COLO829 (cell line): ENCODE results near the gene PTPN22.
A peak's percentile ranks its signal among the peaks of the same experiment; 100 is the strongest.
"Not testable (repeated sequence)": the region's sequence is repeated elsewhere in the genome, so short reads cannot be mapped to it uniquely, and the experiment has no call there.

Source experiments
- DNase-seq: peaks from one replicate; pipeline ENCODE4 v3.0.0; 2012; ENCODE audit warnings: low spot score

Gene PTPN22

DNA sequence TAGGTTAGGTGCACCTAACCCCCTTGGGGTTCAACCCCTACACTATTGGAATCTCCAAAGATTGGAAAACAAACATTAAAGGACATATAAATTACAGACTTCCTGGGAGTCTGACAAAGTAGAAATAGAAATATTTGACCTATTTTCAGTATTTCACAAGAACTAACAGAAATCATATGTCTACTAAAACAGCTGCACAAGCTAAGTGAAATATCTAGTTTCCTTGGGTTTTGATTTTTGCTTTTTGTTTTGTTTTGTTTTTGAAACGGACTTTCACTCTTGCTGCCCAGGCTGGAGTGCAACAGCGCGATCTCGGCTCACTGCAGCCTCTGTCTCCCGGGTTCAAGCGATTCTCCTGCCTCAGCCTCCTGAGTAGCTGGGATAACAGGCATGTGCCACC lies 18.8 kb downstream of the PTPN22 start:
- DNase-seq, result not testable (repeated sequence)

DNA sequence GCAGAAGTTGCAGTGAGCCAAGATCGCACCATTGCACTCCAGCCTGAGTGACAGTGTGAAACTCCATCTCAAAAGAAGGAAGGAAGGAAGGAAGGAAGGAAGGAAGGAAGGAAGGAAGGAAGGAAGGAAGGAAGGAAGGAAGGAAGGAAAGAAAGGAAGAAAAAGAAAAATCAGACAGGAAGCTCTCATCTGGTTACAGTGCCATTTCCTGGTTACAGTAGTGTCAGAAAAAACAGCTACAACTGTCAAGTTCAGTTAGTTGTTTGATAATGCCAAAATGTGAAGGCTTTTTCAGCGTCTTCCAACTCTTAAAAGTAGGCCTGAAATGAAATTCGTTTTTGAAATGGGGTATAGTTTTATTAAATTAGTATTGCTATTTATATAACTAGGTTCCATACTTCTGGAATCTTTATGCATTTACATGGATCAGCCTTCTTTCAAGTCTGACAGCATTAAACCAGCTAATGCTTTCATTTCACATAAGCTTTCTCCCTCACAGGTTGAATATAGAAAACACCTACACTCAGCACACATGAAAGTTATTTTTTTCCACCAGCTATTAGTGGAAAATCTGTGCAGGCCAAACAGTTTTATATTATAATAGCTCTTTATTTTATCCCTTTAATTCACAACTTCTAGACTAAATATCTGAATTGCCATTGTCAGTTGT lies 21.2 kb downstream of the PTPN22 start:
- no peak for DNase-seq

DNA sequence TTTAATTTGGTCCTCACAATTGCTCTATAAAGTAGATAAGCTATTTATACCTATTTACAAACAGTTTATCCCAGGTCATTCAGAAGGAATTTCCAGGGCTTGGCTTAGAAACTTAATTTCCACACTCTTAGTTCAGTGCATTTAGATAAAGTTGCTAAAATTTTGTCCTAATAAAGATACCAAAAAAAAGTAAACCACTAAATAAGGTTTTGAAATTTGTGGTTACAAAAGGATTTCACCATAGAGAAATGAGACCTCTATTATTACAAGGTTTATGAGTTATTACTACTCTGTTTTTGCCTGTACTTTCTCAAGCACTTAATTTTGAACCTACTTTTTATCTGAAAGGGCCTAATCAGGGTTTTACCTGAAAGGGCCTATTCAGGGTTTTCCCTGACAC lies 22.4 kb downstream of the PTPN22 start:
- DNase-seq, result no peak

DNA sequence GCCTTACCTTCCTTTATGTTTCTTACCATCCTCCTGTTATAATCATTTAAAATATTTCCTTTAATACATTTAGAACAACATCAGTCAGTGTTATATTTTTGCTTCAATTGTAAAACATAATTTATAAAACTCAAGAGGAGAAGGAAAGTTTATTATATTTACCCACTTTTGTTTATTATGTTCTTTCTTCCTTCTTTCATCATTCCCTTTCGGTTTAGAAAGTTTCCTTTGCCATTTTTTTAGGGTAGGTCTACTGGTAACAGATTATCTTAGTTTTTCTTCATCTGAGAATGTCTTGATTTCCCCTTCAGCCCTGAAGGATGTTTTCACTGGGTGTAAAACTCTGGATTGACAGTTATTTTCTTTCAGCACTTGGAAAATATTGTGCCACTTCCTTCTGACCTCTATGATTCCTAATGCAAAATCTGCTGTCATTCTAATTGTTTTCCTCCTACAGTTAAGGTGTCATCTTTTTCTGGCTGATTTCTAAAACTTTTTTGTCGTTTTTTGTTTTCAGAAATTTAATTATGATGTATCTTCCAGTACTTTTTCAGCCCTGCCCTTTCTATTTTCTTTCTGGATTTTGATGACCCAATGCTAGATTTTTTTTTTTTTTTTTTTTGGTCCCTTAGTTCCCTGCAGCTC lies 25.0 kb downstream of the PTPN22 start:
- DNase-seq, result no peak

DNA sequence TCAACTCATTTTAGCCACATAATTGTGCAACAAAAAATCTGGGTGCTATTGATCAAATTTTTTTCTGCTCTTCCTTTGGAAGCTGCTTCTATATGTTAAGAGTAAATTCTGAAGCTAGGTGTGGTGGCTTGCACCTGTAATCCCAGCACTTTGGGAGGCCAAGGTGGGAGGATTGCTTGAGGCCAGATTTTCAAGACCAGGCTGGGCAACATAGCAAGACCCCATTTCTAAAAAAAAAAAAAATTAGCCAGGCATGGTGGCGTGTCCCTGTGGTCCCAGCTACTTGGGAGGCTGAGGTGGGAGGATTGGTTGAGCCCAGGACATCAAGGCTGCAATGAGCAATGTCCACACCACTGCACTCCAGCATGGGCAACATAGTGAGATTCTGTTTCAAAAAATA lies 35.0 kb downstream of the PTPN22 start:
- DNase-seq, result no peak

DNA sequence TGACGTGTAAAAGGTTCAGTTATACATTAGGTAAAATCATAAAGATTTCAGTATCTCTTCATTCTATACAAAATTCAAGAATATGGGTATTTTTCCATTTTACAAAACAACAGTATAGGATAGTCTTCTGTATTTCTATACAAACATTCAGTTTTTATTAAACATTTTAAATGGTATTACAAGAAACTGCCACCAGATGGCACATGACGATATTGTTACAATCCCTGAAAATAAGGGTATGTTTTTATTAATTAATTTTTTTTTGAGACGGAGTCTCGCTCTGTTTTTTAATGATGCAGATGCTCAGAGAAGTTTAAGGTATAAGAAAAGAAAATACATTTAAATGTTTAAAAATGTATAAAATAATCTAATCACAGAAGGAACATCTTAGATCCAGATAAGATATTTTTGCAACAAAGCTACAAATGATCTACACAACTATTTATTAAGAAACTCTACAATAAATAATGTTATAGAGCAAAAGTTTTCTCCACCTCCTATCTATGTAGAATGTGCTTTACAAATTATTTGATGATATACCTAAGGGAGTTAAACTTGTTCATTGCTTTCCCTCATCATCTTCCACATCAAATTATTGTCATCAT lies 35.7 kb downstream of the PTPN22 start:
- DNase-seq, result peak; percentile 29

DNA sequence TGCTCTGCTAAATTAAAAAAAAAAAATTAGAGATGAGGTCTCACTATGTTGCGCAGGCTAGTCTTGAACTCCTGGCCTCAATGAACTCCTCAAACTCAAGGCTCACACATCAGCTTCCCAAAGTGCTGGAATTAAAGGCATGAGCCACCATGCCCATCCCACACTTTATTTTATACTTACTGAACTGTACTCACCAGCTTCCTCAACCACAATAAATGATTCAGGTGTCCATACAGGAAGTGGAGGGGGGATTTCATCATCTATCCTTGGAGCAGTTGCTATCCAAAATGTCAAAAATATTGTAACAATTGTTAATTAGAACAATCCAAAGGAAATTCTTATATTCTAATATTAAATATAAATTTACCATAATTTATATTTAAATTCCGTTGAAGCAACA lies 36.8 kb downstream of the PTPN22 start:
- DNase-seq, result no peak

DNA sequence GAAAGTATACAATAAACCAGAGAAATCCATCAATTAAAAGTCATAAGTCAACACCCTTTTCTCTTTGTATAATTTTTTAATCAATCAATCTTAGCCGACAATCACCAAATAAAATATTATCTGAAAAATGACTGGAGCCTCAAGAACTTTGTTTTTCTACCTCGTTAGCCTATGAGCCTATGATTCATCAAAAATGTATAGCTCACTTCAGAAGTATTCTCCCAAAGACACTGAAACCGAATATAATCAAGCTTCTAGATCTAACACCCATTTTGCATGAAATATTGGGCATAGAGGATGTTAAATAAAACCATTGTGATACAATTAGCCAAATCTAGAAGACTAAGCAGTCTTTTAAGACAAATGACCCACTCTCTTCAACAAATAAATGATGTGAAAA lies 41.5 kb downstream of the PTPN22 start:
- no peak for DNase-seq

DNA sequence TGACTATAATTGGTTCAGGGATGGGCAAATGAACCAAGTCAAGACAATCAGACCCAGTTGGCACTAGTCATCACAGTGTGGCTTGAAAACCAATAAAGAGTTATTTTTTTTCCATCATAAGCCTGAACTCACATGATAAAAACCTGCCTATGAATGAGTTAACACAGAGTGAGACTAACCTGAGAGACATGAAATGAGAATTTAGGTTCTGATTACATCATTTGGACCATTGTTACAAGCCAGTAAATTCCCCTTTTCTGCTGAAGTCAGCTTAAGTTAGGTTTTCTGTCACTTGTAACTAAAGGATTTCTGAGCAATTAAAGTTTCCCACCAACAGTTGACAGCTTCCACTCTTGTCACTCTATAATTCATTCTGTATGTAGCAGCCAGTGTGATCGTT lies 49.6 kb downstream of the PTPN22 start:
- no peak for DNase-seq

DNA sequence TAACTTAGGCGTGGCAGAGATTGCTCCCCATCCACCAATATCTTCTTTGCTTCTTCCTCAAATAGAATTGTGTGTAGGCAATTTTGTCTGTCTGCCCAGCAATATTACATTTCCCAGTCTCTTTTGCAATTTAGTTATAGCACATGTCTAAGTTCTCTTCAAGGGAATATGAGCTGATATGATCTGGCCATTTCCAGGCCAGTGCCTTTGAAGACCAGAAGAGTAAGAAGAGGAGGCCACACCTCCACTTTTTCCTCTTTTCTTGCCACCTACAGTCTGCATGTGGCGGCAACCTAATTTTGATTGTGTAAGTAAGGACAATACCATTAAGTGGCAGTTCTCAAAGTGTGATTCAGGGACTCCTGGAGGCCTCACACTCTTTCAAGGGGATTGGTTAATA lies 52.9 kb downstream of the PTPN22 start:
- no peak for DNase-seq

DNA sequence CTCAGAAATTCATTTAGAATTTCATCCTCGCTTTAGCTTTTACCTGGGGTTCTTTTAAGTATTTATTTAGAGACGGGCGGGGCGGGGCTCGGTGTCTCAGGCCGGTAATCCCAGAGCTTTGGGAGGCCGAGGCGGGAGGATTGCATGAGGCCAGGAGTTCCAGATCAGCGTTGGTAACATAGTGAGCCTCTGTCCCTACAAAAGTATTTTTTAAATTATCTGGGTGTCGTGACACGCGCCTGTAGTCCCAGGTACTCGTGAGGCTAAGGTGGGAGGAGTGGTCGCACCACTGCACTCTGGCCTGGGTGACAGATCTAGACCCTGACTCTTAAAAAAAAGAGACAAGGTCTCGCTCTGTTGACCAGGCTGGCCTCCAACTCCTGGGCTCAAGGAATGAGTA lies 58.3 kb downstream of the PTPN22 start:
- no peak for DNase-seq

DNA sequence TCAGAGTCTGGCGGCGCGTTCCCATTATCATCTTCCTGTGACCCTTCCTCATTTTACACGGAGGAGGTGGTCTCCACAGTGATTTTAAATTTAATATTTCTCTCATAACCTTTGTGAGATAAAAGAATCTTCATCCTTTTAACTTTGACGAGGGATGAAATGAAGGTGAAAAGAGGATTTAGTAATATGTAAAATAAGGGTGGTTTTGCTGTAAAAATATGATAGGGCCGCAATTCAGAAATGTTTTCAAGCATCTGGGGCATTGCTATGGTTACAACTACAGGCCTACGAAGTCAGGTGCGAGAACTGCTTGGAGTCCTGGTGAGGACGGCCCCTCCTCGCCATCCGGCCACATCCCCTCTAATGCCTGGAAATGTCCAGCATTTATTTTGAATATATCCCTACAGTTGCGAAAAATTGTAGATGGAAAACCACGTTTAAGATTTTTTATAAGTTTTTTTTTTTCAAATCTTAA lies 58.8 kb downstream of the PTPN22 start:
- DNase-seq, result no peak

DNA sequence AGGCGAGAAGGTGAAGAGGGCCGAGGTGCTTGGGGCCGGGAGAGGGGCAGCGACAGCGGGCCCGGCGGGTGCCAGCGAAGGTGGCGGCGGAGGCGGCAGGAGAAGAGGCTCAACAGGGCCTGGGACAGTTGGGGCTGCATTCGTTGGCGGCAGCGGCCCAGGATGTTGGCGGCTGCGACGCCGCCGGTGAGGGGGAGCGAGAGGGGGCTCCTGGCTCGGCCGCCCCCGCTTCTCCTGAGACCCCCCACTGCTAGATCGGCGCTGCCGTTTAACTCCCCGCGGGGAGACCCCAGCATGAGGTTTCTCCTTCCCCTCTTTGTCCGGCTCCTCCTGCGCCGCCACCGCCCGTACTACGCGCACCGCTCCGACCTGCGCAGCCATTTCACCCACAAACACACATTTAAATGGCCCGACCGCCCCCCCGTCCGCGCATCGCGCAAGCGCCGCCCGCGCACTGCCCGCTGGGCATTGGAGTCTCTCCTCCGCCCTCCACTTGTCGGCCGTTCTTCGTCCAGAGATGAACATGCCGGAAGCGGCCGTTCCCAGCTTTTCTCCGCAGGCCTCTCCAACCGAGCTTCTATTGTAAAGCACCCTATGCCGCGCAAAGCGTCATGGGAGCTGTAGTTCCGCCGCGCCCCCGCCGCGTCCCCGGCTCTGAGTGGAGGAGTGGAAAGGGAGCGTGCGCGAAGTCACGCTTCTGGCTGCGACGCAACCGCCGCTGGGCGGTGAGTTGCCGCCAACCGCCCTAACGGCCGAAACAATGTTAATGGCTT lies 59.4 kb downstream of the PTPN22 start, which contains the start of gene RSBN1:
Gene RSBN1, minus strand, starts transcription at position 589 of the 773 bp plus-strand sequence. Its CDS starts 64 bp downstream, at position 525.
- peak; percentile 87 for DNase-seq

DNA sequence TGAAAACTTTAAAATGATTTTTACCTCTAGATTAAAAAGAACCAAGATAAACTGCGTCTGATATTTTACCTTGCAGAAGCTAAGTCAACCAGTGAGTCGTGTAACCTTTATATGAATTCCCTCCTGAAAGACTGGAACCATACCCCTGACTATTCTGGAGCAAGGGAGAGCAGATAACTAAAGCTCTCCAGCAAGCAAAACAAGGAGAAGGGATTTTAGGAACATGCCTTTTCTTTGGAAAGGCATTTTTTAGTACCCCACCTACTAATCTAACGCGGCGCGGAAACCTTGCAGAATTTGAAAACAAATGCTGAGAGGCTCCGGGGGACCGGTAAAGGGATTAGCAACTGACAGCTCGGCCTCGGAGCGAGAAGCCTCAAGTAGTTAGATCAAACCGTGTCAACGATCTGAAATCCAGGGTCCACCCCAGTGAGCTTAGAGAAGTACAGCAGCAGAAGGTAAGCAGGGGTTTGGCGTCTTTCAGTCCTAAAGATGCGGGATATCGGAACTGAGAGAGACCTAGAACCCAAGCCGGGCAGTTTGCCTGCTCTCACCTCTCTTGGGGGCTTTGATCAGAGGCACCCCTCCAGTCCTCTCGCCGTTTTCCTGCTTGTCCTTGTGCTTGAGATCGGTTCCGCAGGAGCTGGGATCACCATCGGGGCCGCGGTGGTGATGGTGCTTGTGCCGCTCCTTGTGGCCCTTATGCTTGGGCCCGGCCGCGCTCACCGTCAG lies 60.2 kb downstream of the PTPN22 start:
- no peak for DNase-seq

DNA sequence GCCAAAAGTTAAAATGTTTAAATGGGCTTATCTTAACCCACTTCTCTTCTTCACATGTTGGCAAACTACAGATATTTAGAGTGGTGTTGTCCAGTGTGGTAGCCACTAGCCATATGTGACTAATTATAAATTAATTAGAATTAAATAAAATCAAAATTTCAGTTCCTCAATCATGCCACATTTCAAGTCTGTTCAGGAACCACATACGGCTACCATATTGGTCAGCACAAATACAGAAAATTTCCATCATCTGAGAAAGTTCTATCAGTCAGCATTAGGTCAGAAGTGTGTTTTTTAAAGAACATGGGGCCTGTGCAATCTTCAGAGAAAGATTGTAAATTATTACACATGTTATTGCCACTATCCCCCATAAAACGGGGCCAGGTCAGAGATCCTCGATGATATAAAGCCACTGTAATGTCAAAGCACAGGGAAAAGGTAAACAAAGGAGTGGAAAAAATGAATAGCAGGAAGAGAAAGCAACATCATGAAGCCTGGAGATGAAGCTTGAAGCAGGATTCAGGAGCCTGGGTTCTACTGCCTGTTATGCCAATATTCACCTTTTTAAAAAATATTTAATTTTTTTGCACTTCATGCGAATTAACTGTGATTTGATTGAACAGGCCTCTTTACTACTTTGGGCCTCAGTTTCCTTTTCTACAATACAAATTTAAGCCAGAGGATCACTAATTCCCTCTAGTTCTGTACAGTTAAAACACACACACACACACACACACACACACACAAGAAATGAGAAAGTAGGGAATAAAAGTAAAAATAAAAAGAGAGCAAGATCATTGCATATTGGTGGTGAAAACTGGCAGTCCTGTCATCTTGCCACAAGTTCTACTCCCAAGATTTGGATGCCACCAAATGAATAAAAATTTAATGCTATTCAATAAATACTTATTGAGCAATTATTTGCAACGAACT lies 61.6 kb downstream of the PTPN22 start:
- DNase-seq, result no peak

DNA sequence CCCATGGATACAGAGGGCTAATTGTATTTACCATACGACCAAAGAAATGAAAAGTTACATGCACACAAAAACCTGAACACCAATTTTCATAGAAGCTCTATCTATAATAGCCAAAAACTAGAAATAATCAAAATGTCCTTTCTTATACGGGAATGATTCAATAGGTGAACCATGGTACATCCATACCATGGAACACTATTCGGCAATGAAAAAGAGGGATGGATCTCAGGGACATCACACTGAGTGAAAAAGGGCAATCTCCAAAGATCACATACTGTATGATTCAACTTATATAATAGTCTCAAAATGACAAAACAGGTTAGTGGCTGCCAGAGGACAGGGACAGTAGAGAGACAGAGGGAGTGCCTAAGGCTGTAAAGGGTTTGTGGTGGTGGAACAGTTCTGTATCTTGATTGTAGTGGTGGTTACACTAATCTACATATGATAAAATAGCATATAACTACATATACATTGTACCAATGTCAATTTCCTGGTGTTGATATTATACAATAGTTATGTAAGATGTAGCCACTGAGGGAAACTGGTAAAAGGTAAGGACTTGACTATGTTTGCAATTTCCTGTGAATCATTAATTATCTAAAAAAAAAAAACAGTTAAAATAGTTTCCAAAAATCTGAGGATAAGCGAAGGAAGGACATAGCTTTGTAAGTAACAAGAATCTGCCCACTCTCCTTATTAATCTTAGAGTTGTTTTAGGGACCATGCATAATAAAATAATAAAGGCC lies 62.9 kb downstream of the PTPN22 start:
- DNase-seq, result no peak

DNA sequence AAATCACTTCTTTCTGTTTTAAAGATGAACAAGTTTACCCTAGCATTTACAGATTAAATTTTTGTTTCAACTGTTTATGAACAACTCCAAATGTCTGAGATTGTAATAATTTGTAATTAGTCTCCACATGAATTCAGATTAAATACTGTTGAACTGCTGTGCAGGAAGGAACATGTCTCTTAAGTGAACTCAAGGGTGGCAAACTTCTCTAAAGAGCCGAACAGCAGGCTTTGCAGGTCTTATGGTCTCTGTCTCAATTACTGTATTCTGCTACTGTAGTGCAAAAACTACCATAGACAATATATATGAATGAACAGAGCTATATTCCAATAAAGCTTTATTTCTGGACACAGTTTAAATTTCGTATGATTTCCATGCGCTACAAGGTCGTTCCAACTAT lies 65.9 kb downstream of the PTPN22 start:
- no peak for DNase-seq

DNA sequence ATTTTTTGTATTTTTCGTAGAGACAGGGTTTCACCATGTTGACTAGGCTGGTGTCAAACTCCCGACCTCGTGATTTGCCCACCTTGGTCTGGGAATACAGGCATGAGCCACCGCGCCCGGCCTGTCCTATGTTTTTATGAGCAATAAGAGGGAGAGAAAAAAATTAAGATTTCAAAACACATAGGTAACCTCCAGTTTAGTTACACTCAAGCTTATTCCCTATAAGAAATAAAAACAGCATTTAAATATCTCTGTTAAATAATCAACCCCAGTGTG lies 66.3 kb downstream of the PTPN22 start:
- no peak for DNase-seq

DNA sequence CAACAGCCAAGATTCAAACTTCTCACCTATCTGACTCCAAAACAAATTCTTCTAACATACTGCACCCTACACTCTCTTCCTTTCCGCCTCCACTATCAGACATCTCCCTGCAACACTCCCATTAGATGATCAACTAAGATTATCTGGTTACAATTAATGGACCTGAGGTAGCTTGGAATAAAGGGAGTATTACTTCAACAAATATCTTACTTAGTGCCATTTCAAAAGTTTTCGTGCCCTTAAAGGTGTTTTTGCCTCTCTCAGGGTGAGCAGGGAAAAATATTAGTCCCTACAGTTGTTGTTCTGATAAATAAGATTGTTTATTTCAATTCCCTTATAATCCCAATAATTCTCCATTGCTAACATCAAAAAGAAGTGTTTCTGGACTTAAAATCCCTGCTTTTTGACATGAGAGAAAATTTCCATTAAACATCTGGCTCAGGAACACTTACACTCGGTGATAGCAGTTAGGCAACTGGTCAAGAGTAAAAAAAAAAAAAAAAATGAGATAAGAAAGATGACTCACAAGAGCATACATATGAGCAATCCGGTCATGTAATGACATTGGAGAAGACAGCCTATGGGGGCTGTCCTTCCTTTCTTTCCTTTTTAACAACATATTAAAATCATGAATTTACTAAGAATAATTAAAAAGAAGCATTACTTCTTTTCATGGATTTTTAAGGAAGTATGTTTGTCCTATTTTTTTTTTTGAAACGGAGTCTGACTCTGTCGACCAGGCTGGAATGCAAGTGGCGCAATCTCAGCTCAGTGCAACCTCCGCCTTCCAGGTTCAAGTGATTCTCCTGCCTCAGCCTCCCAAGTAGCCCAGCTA lies 66.9 kb downstream of the PTPN22 start:
- DNase-seq, result peak; percentile 46
